ENCODE data around the gene PLCXD1. TPM values are rescaled to one million over a fixed set of nuclear protein-coding genes. Genes with fewer than 3 reads are reported as not detected.

Gene PLCXD1
- total RNA-seq, 1 experiment from 2014 or later = 8.7 TPM

DNA sequence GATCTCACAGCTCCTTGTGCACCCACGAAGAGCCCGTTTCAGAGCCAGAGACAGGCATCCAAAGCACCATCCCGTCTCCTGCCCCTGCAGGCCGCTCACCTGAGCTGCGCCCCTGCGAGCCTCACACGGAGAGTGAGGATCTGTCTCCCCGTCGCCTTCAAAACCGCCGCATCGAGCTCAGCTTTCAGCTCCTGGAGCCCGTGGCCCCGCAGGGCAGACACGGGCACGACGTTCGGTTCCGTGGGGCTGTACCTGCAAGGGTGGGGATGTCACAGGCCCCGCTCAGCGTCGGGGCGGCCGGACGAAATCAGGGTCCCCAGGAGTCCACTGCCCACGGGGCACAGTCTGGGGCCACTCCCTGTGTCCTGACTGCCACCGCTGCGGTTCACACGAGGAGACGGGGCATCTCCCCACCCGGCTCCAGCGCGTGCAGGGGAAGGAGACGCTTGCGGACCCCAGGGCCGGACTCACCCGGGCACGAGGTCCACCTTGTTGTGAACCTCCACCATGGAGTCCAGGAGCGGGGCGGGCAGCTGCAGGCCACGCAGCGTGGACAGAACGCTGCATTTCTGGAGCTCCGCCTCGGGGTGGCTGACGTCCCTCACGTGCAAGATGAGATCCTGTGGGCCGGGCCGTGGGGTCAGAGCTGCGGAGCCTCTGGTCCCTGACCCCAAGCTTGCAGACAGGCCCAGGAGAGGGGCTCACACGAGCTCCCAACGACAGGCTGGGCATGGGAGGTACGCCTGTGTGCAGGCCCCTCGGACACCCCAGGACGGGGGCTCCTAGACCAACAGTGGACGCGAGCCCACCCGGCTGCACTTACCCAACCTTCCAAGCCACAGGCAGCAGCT is 26.3 kb downstream of the PLCXD1 start:
- CTCF ChIA-PET = no interaction called here
- H3K4me1 ChIP-seq (replicated peaks; ENCODE audit: insufficient read depth) = no peaks in the 10 kb centered on the region
- no peaks in the 10 kb centered on the region for H3K79me2 ChIP-seq (ENCODE audit: low read depth)
- BruUV-seq (replicated peaks) = no TSS peak
- no peaks in the 10 kb centered on the region for H3F3A ChIP-seq (ENCODE audit: insufficient read depth, low read depth)
- intact Hi-C loops (cut with micrococcal nuclease; ENCODE audit: unreplicated experiment) = no loop called here
- POLR2A ChIA-PET (ENCODE audit: unreplicated experiment) = no interaction called here
- no peaks in the 10 kb centered on the region for H3K9me2 ChIP-seq (ENCODE audit: insufficient read depth)
- H4K20me1 ChIP-seq (ENCODE audit: insufficient read depth) = no peaks in the 10 kb centered on the region
- H3K4me3 ChIP-seq = no peak overlapping the region
- no peaks in the 10 kb centered on the region for H3K36me3 ChIP-seq (ENCODE audit: low read depth)
- no peak overlapping the region for H2AFZ ChIP-seq
- H3K9me3 ChIP-seq (ENCODE audit: insufficient read depth, low read depth) = no peaks in the 10 kb centered on the region
- no peak for DNase-seq
- no peaks in the 10 kb centered on the region for H3K27me3 ChIP-seq (ENCODE audit: insufficient read depth, low read depth)
- TF ChIP-seq CTCF (conservative IDR thresholded peaks at IDR 0.05) (no peak), EZH2 (IDR thresholded peaks at IDR 0.05; ENCODE audit: low read depth) (no peak)
- no peak overlapping the region for H3K4me2 ChIP-seq
- H3K27ac ChIP-seq = no peak overlapping the region

GRCh38 chrX:308821-309520 is 27.8 kb downstream of the PLCXD1 start:
- ChIA-PET CTCF (no interaction called here), POLR2A (ENCODE audit: unreplicated experiment) (no interaction called here)
- TF ChIP-seq EZH2 (IDR thresholded peaks at IDR 0.05; ENCODE audit: low read depth) (no peak), CTCF (conservative IDR thresholded peaks at IDR 0.05) (no peak)
- Histone ChIP-seq H3K27ac (no peak overlapping the region), H3K4me3 (no peak overlapping the region), H3K9me3 (ENCODE audit: insufficient read depth, low read depth) (no peaks in the 10 kb centered on the region), H3K79me2 (ENCODE audit: low read depth) (no peaks in the 10 kb centered on the region), H2AFZ (no peak overlapping the region), H3F3A (ENCODE audit: insufficient read depth, low read depth) (no peaks in the 10 kb centered on the region), H3K4me2 (no peak overlapping the region), H3K9me2 (ENCODE audit: insufficient read depth) (no peaks in the 10 kb centered on the region), H3K36me3 (ENCODE audit: low read depth) (no peaks in the 10 kb centered on the region), H3K27me3 (ENCODE audit: insufficient read depth, low read depth) (no peaks in the 10 kb centered on the region), H3K4me1 (replicated peaks; ENCODE audit: insufficient read depth) (no peaks in the 10 kb centered on the region), H4K20me1 (ENCODE audit: insufficient read depth) (no peaks in the 10 kb centered on the region)
- intact Hi-C loops (cut with micrococcal nuclease; ENCODE audit: unreplicated experiment) = no loop called here
- no TSS peak for BruUV-seq (replicated peaks)
- DNase-seq = no peak

GRCh38 chrX:310621-311155 is 29.5 kb downstream of the PLCXD1 start:
- H3K9me2 ChIP-seq (ENCODE audit: insufficient read depth) = no peaks in the 10 kb centered on the region
- no peaks in the 10 kb centered on the region for H3K36me3 ChIP-seq (ENCODE audit: low read depth)
- TF ChIP-seq EZH2 (IDR thresholded peaks at IDR 0.05; ENCODE audit: low read depth) (no peak), CTCF (conservative IDR thresholded peaks at IDR 0.05) (no peak)
- CTCF ChIA-PET = no interaction called here
- POLR2A ChIA-PET (ENCODE audit: unreplicated experiment) = no interaction called here
- no peaks in the 10 kb centered on the region for H3K27me3 ChIP-seq (ENCODE audit: insufficient read depth, low read depth)
- BruUV-seq (replicated peaks) = no TSS peak
- no peak for DNase-seq
- no peak overlapping the region for H3K4me2 ChIP-seq
- intact Hi-C loops (cut with micrococcal nuclease; ENCODE audit: unreplicated experiment) = no loop called here
- H3K4me3 ChIP-seq = no peak overlapping the region
- H3F3A ChIP-seq (ENCODE audit: insufficient read depth, low read depth) = no peaks in the 10 kb centered on the region
- H2AFZ ChIP-seq = no peak overlapping the region
- no peaks in the 10 kb centered on the region for H4K20me1 ChIP-seq (ENCODE audit: insufficient read depth)
- no peaks in the 10 kb centered on the region for H3K4me1 ChIP-seq (replicated peaks; ENCODE audit: insufficient read depth)
- H3K27ac ChIP-seq = no peak overlapping the region
- no peaks in the 10 kb centered on the region for H3K9me3 ChIP-seq (ENCODE audit: insufficient read depth, low read depth)
- H3K79me2 ChIP-seq (ENCODE audit: low read depth) = no peaks in the 10 kb centered on the region
